Measurements from ENCODE around the gene ARL14EPL. TPM values are rescaled to one million over a fixed set of nuclear protein-coding genes. Genes with fewer than 3 reads are reported as not detected.

The ARL14EPL gene
- total RNA-seq, 2 donors from 2014 or later: not detected

DNA sequence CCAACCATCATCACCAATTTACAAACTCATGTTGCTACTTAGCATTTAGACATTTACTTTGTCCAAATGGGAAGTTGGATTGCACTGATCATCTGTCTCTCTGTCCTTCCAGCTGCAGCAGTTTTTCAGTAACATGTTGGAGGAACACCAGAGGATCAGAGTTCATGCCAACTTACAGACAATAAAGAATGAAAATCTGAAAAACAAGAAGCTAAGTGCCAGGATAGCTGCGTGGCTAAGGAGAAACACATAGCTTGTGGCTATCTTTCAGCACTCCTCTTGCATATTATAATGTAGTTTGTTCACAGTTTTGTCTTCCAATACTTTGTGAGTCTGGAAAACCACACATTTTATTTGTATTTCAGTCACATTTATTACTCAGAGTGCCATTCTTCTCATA, 6.4 kb upstream of the ARL14EPL start:
- Mint-ChIP-seq H3K36me3 (ENCODE audit: low read depth) (no peaks in the 10 kb centered on the region), H3K4me3 (no peak overlapping the region), H3K27me3 (peaks cover 36% of the 10 kb centered on the region), H3K27ac (no peak overlapping the region), H3K4me1 (no peaks in the 10 kb centered on the region)
- DNase-seq (no peak), ATAC-seq (no peak)
- no peaks in the 10 kb centered on the region for H3K9me3 ChIP-seq (ENCODE audit: control insufficient read depth, low read length, poor library complexity, severe bottlenecking)

DNA sequence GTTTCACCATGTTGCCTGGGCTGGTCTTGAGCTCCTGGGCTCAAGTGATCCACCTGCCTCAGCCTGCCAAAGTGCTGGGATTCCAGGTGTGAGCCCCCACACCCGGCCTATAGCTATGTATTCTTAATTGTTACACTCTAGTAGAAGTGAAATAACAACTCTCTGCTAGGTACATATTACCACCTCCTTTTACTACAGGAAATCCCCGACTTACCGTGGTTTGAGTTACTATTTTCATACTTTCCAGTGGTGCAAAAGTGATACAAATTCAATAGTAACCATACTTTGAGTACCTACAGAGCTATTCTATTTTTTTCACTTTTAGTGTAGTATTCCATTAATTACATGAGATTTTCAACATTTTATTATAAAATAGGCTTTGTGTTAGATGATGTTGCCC, 719 bp downstream of the ARL14EPL start:
- ATAC-seq (no peak), DNase-seq (no peak)
- Mint-ChIP-seq H3K4me3 (no peak overlapping the region), H3K27ac (no peak overlapping the region), H3K36me3 (ENCODE audit: low read depth) (no peaks in the 10 kb centered on the region), H3K27me3 (peaks cover 38% of the 10 kb centered on the region), H3K4me1 (no peaks in the 10 kb centered on the region)
- no peaks in the 10 kb centered on the region for H3K9me3 ChIP-seq (ENCODE audit: control insufficient read depth, low read length, poor library complexity, severe bottlenecking)

DNA sequence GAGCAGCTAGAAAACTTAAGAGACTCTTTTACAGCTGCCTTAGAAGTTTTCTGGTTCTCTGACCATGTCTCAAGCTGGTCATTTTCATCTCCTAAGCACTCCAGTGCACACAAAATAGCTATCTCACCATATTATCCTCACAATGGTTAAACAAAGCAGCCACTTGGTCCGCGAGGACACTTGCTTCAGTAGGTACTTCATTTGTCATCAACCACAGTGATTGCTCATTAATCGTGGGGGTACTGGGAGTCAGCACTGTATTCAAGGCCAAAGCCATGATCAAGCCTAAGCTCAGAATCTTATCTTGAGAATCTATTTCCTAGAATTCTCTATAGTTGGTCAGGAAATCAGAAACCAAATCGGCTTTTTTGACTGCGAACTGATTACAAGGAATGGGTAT, 2.9 kb downstream of the ARL14EPL start:
- DNase-seq: no peak
- Mint-ChIP-seq H3K27me3 (peaks cover 47% of the 10 kb centered on the region), H3K4me3 (no peak overlapping the region), H3K4me1 (no peaks in the 10 kb centered on the region), H3K27ac (no peak overlapping the region), H3K36me3 (ENCODE audit: low read depth) (peaks cover 5% of the 10 kb centered on the region)
- ATAC-seq: no peak
- H3K9me3 ChIP-seq (ENCODE audit: control insufficient read depth, low read length, poor library complexity, severe bottlenecking): no peaks in the 10 kb centered on the region

DNA sequence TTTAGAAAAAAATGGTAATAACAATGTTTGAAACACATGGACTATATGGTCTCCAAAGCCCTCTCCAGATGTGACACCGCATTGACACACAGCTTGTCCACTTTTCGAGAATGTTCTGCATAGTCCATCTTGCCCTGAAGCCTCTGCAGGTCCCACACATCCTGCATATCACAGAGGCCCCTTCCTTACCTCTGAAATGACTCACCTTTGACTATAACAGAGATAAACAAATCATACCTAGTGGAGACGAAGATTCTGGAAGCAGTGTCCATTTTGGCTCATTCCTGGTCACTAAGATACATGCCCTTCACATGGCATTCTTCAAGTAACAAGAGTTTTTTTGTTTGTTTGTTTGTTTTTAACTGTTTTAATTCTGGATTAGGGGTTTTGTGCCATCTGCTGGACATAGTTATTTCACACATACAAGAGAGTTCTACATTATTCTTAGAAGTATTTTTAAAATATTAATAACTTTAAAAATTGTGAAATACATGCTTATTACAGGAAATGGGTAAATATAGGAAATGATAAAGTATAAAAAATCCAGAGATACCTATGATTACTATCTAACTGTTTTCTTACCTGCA, 5.1 kb downstream of the ARL14EPL start:
- DNase-seq: no peak
- H3K9me3 ChIP-seq (ENCODE audit: control insufficient read depth, low read length, poor library complexity, severe bottlenecking): no peaks in the 10 kb centered on the region
- Mint-ChIP-seq H3K4me1 (no peaks in the 10 kb centered on the region), H3K27me3 (peaks cover 53% of the 10 kb centered on the region), H3K4me3 (no peak overlapping the region), H3K27ac (no peak overlapping the region), H3K36me3 (ENCODE audit: low read depth) (peaks cover 5% of the 10 kb centered on the region)
- no peak for ATAC-seq

DNA sequence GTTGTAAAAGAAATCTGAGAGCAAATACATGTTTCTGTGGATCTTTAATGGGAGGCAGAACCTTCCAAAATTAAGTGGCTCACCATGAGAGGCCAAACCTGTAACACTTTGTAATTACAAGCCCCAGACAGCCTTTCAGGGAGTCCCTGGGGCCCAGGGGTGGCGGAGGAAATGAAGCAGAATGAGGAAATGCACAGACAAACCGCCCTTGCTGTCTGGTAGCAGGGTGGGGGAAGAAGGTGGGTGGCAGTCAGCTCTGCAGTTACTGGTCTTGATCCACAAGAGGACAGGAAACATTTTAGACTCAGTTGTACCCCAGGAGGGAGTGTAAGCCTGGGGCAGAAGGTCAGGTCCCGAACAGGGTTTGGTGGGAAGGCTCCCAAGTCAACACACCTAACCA, 6.5 kb downstream of the ARL14EPL start:
- DNase-seq: peak in 1 of 3 donors; percentile 4
- peak overlapping the region; percentile 53 for H3K27ac Mint-ChIP-seq
- H3K36me3 Mint-ChIP-seq (ENCODE audit: low read depth): peaks cover 5% of the 10 kb centered on the region
- H3K9me3 ChIP-seq (ENCODE audit: control insufficient read depth, low read length, poor library complexity, severe bottlenecking): no peaks in the 10 kb centered on the region
- H3K4me3 Mint-ChIP-seq: no peak overlapping the region
- no peaks in the 10 kb centered on the region for H3K4me1 Mint-ChIP-seq
- ATAC-seq: peak; percentile 60
- H3K27me3 Mint-ChIP-seq: peaks cover 56% of the 10 kb centered on the region

DNA sequence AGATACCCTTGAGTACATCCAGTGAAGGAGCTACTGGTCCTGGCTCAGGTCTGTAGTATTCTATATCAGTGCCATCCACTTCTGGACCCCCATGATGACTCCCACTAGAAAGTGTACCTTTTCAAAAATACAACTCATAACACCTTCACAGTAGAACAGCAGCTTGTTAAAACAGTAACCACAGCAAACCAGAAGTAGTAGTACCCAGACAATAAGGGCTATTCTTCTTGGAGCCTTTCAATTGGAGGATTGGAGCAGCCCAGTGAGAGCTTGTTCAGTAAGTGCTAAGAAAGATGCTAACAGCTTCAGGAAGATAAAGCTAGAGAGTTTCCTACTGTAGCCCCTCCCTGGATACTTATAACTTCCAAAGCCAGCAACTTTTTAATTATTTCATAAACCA, 10.1 kb downstream of the ARL14EPL start:
- Mint-ChIP-seq H3K27ac (no peak overlapping the region), H3K4me3 (no peak overlapping the region), H3K36me3 (ENCODE audit: low read depth) (peaks cover 5% of the 10 kb centered on the region), H3K4me1 (no peaks in the 10 kb centered on the region), H3K27me3 (peaks cover 48% of the 10 kb centered on the region)
- no peak for ATAC-seq
- DNase-seq: no peak
- H3K9me3 ChIP-seq (ENCODE audit: control insufficient read depth, low read length, poor library complexity, severe bottlenecking): no peaks in the 10 kb centered on the region

DNA sequence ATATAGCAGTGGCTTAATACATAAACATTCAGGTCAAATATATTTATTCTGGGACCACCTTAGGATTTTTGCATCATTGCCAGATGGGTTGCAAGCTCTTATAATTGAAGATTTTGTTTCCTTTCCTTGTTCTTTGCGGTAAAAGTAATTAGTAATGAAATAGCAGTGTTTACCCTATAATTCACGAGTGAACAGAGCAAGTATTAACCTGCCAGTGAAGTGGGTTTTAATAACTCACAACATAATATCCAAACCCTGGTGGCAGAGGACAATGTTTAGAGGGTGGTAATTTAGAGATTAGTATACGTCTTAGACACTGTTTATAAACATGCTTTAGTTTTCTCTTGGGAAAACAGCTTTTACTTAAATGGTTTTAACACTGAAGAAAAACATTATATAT, 11.8 kb downstream of the ARL14EPL start:
- DNase-seq (no peak), ATAC-seq (no peak)
- peaks cover 3% of the 10 kb centered on the region for H3K36me3 Mint-ChIP-seq (ENCODE audit: low read depth)
- no peak overlapping the region for H3K27ac Mint-ChIP-seq
- peaks cover 43% of the 10 kb centered on the region for H3K27me3 Mint-ChIP-seq
- H3K4me1 Mint-ChIP-seq: no peaks in the 10 kb centered on the region
- no peaks in the 10 kb centered on the region for H3K9me3 ChIP-seq (ENCODE audit: control insufficient read depth, low read length, poor library complexity, severe bottlenecking)
- no peak overlapping the region for H3K4me3 Mint-ChIP-seq

DNA sequence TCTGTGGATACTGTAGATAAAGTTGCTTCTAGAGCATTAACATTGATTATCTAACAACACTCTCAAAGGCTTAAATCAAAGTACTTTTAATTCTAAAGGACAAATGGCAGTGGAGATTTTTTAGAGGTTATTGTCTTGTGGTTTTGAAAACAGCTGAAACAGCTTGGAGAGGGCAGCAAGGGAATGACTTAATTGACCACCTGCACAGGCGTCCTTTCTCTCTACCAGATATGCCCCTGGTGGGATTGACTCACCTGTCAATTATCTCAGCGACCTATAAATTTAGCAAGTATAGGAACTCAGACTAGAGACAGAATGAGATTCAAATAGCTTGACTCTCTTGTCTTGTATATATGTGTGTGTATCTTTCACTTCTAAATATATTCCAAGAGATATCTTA, 13.5 kb downstream of the ARL14EPL start:
- DNase-seq: no peak

DNA sequence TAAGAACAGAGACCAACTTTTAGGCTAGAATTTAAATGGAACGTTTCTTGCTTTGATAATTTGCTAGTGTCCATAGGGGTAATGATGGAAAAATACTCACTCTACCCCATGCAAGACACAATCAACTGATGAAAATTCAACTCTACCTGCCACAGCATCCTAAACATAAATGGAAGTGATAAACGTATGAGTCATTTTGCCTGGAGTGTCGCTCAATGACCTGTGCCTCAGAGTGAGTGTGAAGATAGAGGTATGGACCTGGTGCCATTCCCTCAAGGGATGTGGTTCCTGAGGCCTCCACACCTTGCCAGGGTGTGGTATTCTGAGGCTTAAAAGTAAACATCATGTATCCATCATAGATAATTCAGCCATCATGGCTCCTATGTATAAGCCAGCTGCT, 14.0 kb downstream of the ARL14EPL start:
- Mint-ChIP-seq H3K4me1 (no peaks in the 10 kb centered on the region), H3K36me3 (ENCODE audit: low read depth) (no peaks in the 10 kb centered on the region), H3K27ac (no peak overlapping the region), H3K27me3 (peaks cover 47% of the 10 kb centered on the region), H3K4me3 (no peak overlapping the region)
- no peaks in the 10 kb centered on the region for H3K9me3 ChIP-seq (ENCODE audit: control insufficient read depth, low read length, poor library complexity, severe bottlenecking)
- no peak for DNase-seq
- no peak for ATAC-seq

More for the DNA sequence above, 13.5 kb downstream of the ARL14EPL start:
- no peak overlapping the region for H3K27ac Mint-ChIP-seq
- no peaks in the 10 kb centered on the region for H3K4me1 Mint-ChIP-seq
- no peaks in the 10 kb centered on the region for H3K36me3 Mint-ChIP-seq (ENCODE audit: low read depth)
- no peak for ATAC-seq
- no peak overlapping the region for H3K4me3 Mint-ChIP-seq
- no peaks in the 10 kb centered on the region for H3K9me3 ChIP-seq (ENCODE audit: control insufficient read depth, low read length, poor library complexity, severe bottlenecking)
- H3K27me3 Mint-ChIP-seq: peaks cover 43% of the 10 kb centered on the region

DNA sequence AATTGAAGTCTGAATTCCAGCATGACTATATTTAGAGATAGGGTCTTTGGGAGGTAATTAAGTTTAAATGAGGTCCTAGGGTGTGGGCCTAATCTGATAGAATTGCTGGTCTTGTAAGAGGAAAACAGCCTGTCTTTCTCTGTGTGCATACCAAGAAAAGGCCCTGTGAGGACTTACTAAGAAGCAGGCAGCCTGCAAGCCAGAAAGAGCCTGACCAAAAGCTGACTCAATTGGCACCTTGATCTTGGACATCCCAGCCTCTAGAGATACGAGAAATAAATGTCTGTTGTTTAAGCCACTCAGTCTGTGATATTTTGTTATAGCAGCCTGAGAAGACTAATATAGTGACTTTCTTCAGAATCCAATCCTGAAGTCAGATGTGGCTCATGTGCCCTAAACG, 14.6 kb downstream of the ARL14EPL start:
- no peaks in the 10 kb centered on the region for H3K36me3 Mint-ChIP-seq (ENCODE audit: low read depth)
- peaks cover 42% of the 10 kb centered on the region for H3K27me3 Mint-ChIP-seq
- DNase-seq (no peak), ATAC-seq (no peak)
- H3K4me3 Mint-ChIP-seq: no peak overlapping the region
- no peaks in the 10 kb centered on the region for H3K4me1 Mint-ChIP-seq
- no peak overlapping the region for H3K27ac Mint-ChIP-seq
- no peaks in the 10 kb centered on the region for H3K9me3 ChIP-seq (ENCODE audit: control insufficient read depth, low read length, poor library complexity, severe bottlenecking)

DNA sequence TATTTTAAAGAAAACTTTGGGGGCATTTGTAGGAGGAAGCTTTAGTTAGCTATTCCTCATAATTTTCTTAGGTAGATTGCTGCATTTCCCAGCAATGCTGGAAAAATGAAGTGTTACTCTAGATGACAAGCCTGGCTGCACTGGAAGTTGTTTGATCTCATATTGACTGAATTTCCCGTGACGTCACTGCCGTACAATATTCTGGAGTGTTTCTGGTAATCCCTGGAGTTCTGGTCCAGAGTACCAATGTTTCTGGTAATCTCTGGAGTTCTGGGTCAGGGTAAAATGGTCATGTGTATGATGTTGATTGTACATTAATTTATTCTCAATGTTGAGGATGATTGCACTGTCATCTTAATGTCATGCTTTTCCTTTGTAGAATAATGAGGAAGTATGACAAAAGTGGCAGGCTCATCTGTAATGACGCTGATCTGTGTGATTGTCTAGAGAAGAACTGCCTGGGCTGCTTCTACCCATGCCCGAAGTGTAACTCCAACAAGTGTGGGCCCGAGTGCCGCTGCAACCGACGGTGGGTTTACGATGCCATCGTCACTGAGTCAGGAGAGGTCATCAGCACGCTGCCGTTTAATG, 26.2 kb downstream of the ARL14EPL start:
- H3K27ac Mint-ChIP-seq: no peak overlapping the region
- H3K27me3 Mint-ChIP-seq: peaks cover 40% of the 10 kb centered on the region
- H3K36me3 Mint-ChIP-seq (ENCODE audit: low read depth): peaks cover 3% of the 10 kb centered on the region
- ATAC-seq: no peak
- no peak for DNase-seq
- no peaks in the 10 kb centered on the region for H3K9me3 ChIP-seq (ENCODE audit: control insufficient read depth, low read length, poor library complexity, severe bottlenecking)
- no peaks in the 10 kb centered on the region for H3K4me1 Mint-ChIP-seq
- no peak overlapping the region for H3K4me3 Mint-ChIP-seq

DNA sequence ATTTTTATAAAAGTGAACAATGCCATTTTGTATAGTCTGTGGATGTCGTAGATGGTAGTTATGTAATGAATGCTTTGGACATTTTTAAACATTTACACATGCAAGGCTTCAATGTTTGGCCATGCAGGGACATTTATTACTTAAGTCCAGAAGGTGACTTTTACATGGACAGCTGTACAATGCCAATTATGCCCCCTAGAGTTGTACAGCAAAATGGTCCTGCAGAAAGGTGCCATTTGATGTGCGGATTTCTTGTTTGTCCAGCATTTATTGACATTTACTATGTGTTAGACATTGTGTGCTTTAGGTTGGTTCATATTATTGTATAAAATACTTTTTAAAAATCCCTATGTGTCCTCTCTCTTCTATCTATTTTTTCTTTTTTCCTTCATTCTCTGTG, 30.1 kb downstream of the ARL14EPL start:
- H3K27ac Mint-ChIP-seq: no peak overlapping the region
- peaks cover 44% of the 10 kb centered on the region for H3K27me3 Mint-ChIP-seq
- H3K9me3 ChIP-seq (ENCODE audit: control insufficient read depth, low read length, poor library complexity, severe bottlenecking): no peaks in the 10 kb centered on the region
- no peak overlapping the region for H3K4me3 Mint-ChIP-seq
- H3K4me1 Mint-ChIP-seq: no peaks in the 10 kb centered on the region
- ATAC-seq: no peak
- H3K36me3 Mint-ChIP-seq (ENCODE audit: low read depth): peaks cover 4% of the 10 kb centered on the region
- DNase-seq: no peak

DNA sequence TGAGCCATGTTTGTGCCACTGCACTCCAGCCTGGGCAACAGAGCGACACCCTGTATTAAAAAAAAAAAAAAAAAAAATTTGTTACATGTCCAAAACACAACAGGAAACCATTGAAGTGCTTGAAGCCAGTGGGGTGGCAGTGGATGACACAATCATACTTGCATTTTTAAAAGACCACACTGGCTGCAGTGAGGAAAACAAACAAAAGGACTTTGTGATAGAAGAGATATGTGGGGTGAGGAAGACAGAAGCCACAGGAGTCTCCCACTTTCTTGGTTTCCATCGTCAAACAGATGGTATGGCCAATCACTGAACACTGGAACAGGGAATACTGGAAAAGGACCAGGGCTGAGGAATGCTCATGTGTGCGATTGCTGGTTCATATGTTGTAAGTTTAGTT, 31.7 kb downstream of the ARL14EPL start:
- ATAC-seq (no peak), DNase-seq (no peak)
- H3K27ac Mint-ChIP-seq: no peak overlapping the region
- no peak overlapping the region for H3K4me3 Mint-ChIP-seq
- peaks cover 35% of the 10 kb centered on the region for H3K27me3 Mint-ChIP-seq
- H3K9me3 ChIP-seq (ENCODE audit: control insufficient read depth, low read length, poor library complexity, severe bottlenecking): no peaks in the 10 kb centered on the region
- H3K4me1 Mint-ChIP-seq: no peaks in the 10 kb centered on the region
- H3K36me3 Mint-ChIP-seq (ENCODE audit: low read depth): peaks cover 4% of the 10 kb centered on the region

DNA sequence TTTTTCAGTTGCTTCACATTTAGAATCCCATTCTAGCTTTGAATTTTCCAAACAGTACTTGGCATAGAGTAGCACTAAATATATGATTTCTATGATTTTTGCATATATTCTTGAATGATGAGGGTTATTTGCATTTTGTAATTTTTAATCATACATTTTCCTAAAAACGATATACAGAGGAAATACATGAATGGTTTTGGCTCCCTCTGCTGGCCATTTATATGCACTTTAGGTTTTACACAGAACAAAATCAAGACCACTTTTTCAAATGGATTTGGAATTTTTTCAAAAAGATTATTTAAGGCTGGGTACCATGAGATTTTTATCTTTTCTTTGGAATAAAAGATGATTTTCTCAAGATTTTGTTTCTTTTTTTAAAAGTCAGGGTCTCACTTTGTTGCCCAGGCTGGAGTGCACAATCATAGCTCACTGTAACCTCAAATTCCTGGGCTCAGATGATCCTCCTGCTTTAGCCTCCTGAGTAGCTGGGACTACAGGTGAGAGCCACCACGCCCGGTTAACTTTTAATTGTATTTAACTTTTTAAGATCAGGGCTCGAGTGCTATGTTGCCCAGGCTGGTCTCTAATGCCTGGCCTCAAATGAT, 35.9 kb downstream of the ARL14EPL start:
- Mint-ChIP-seq H3K4me3 (no peak overlapping the region), H3K4me1 (no peaks in the 10 kb centered on the region), H3K27me3 (peaks cover 35% of the 10 kb centered on the region), H3K27ac (no peak overlapping the region), H3K36me3 (ENCODE audit: low read depth) (peaks cover 4% of the 10 kb centered on the region)
- no peaks in the 10 kb centered on the region for H3K9me3 ChIP-seq (ENCODE audit: control insufficient read depth, low read length, poor library complexity, severe bottlenecking)
- peak; percentile 52 for ATAC-seq
- DNase-seq: no peak
